Stimulated activated CD4-positive, alpha-beta T cell treated with anti-CD3 and anti-CD28 coated beads, Interleukin-4, amount 100 ng/mL, for 48 hours (primary cell): Measurements from ENCODE around the gene SPSB4.
"Not testable (repeated sequence)": the region's sequence is repeated elsewhere in the genome, so short reads cannot be mapped to it uniquely, and the experiment has no call there.

Experiments
- DNase-seq, 2 donors: peaks; one replicate each; pipeline ENCODE4 v3.0.0-alpha.2; 2020; ENCODE audit warnings: low read depth in 2 of 2

SPSB4 gene

GRCh38 chr3:141115789-141116541, 64.8 kb downstream of the SPSB4 start:
- no peak for DNase-seq

- DNase-seq = no peak
Measured at GRCh38 chr3:141116721-141117120, 65.6 kb downstream of the SPSB4 start.

GRCh38 chr3:141117982-141118381, 66.8 kb downstream of the SPSB4 start:
- DNase-seq = not testable (repeated sequence)

- DNase-seq = no peak
Measured at GRCh38 chr3:141122455-141123030, 71.4 kb downstream of the SPSB4 start.

GRCh38 chr3:141123677-141124410, 72.7 kb downstream of the SPSB4 start:
- DNase-seq = no peak

- no peak for DNase-seq
Measured at GRCh38 chr3:141124715-141125114, 73.6 kb downstream of the SPSB4 start.

- no peak for DNase-seq
Measured at GRCh38 chr3:141125351-141125750, 74.2 kb downstream of the SPSB4 start.

GRCh38 chr3:141126661-141127343, 75.7 kb downstream of the SPSB4 start:
- no peak for DNase-seq

- no peak for DNase-seq
Measured at GRCh38 chr3:141127344-141128125, 76.4 kb downstream of the SPSB4 start.

- no peak for DNase-seq
Measured at GRCh38 chr3:141128126-141128777, 77.1 kb downstream of the SPSB4 start.

- no peak for DNase-seq
Measured at GRCh38 chr3:141129049-141129448, 77.9 kb downstream of the SPSB4 start.

GRCh38 chr3:141129541-141130011, 78.4 kb downstream of the SPSB4 start:
- DNase-seq = no peak

GRCh38 chr3:141143517-141143916, 92.4 kb downstream of the SPSB4 start:
- DNase-seq = no peak

GRCh38 chr3:141146979-141147470, 95.9 kb downstream of the SPSB4 start:
- no peak for DNase-seq

GRCh38 chr3:141147657-141148056, 96.5 kb downstream of the SPSB4 start:
- DNase-seq = no peak

- no peak for DNase-seq
Measured at GRCh38 chr3:141148169-141148568, 97.0 kb downstream of the SPSB4 start.

- no peak for DNase-seq
Measured at GRCh38 chr3:141148770-141149169, 97.6 kb downstream of the SPSB4 start.

- no peak for DNase-seq
Measured at GRCh38 chr3:141150081-141150830, 99.1 kb downstream of the SPSB4 start.

GRCh38 chr3:141150931-141151330, 99.8 kb downstream of the SPSB4 start:
- DNase-seq = no peak

- DNase-seq = no peak
Measured at GRCh38 chr3:141151439-141151838, 100.3 kb downstream of the SPSB4 start.
